Loucy (cell line): ENCODE results near the gene COX7A2.
A peak's percentile ranks its signal among the peaks of the same experiment; 100 is the strongest.

Source experiments
- H2AFZ ChIP-seq: fragments of 200-600 bp; sonication (generic); 2 replicates; pipeline ENCODE4 v1.6.0; 2016; ENCODE audit warnings: antibody characterized with exemption, mild to moderate bottlenecking, low read length, moderate library complexity
- H3F3A ChIP-seq: fragments of 200-600 bp; 2 replicates; pipeline ENCODE4 v1.6.0; 2016; ENCODE audit warnings: antibody characterized with exemption, low read depth, mild to moderate bottlenecking
- H3K27me3 ChIP-seq: fragments of 200-600 bp; sonication (generic); 2 replicates; pipeline ENCODE4 v1.6.1; 2014; ENCODE audit warnings: low read length, mild to moderate bottlenecking; ENCODE audit not compliant: insufficient read depth, poor library complexity, severe bottlenecking
- H3K36me3 ChIP-seq: fragments of 200-600 bp; sonication (generic); 2 replicates; pipeline ENCODE4 v1.6.1; 2016; ENCODE audit warnings: low read length; ENCODE audit not compliant: insufficient read depth
- H3K4me1 ChIP-seq: fragments of 200-600 bp; sonication (generic); 2 replicates; pipeline ENCODE4 v1.5.1; 2014; ENCODE audit warnings: low read length, mild to moderate bottlenecking; ENCODE audit not compliant: insufficient read depth, poor library complexity, severe bottlenecking
- H3K4me2 ChIP-seq: fragments of 200-600 bp; sonication (generic); 2 replicates; pipeline ENCODE4 v1.6.0; 2014; ENCODE audit warnings: antibody characterized with exemption, low read length, low read depth, mild to moderate bottlenecking; ENCODE audit not compliant: poor library complexity, severe bottlenecking
- H3K4me3 ChIP-seq: fragments of 200-600 bp; sonication (generic); 2 replicates; pipeline ENCODE4 v1.5.1; 2014; ENCODE audit warnings: low read length, mild to moderate bottlenecking, mixed read lengths; ENCODE audit not compliant: poor library complexity, severe bottlenecking
- H3K79me2 ChIP-seq: fragments of 200-600 bp; sonication (generic); 2 replicates; pipeline ENCODE4 v1.6.1; 2014; ENCODE audit warnings: low read length; ENCODE audit not compliant: insufficient read depth
- H3K9ac ChIP-seq: fragments of 200-600 bp; sonication (generic); 2 replicates; pipeline ENCODE4 v1.6.0; 2014; ENCODE audit warnings: mild to moderate bottlenecking, low read depth, low read length, moderate library complexity; ENCODE audit not compliant: poor library complexity, severe bottlenecking
- H3K9me2 ChIP-seq: fragments of 200-600 bp; sonication (generic); replicated peaks from 2 replicates; pipeline ENCODE4 v1.6.1; 2016; ENCODE audit warnings: low read depth, low read length, mixed read lengths
- H3K9me3 ChIP-seq: fragments of 200-600 bp; sonication (generic); 2 replicates; pipeline ENCODE4 v1.6.1; 2014; ENCODE audit warnings: mild to moderate bottlenecking, antibody characterized with exemption, low read length, low read depth; ENCODE audit not compliant: insufficient read depth
- H4K20me1 ChIP-seq: fragments of 200-600 bp; sonication (generic); 2 replicates; pipeline ENCODE4 v1.6.0; 2014; ENCODE audit warnings: antibody characterized with exemption, low read length, mild to moderate bottlenecking; ENCODE audit not compliant: insufficient read depth, poor library complexity, severe bottlenecking
- CTCF ChIP-seq: fragments of 200-600 bp; sonication (generic); conservative IDR thresholded peaks from 2 replicates; pipeline ENCODE4 v1.5.1; 2014; ENCODE audit warnings: mild to moderate bottlenecking, antibody characterized with exemption, low read length
- EZH2phosphoT487 ChIP-seq: fragments of 200-600 bp; IDR thresholded peaks from 2 replicates; pipeline ENCODE4 v1.6.1; 2018; ENCODE audit warnings: antibody characterized with exemption, mild to moderate bottlenecking, moderate library complexity, borderline replicate concordance

COX7A2 gene

GRCh38 chr6:75281653-75282052 lies 38.1 kb upstream of the COX7A2 start:
- Histone ChIP-seq H3F3A (no peaks in the 10 kb centered on the region), H2AFZ (no peak overlapping the region), H3K79me2 (peaks cover 93% of the 10 kb centered on the region), H3K4me1 (peaks cover 55% of the 10 kb centered on the region), H3K27me3 (no peaks in the 10 kb centered on the region), H4K20me1 (peaks cover 76% of the 10 kb centered on the region), H3K4me2 (peak overlapping the region; percentile 74), H3K9me2 (no peaks in the 10 kb centered on the region), H3K4me3 (peak overlapping the region; percentile 92), H3K36me3 (no peaks in the 10 kb centered on the region), H3K9me3 (no peaks in the 10 kb centered on the region), H3K9ac (peak overlapping the region; percentile 87)
- no peak for TF ChIP-seq CTCF
- no peak for TF ChIP-seq EZH2phosphoT487

DNA sequence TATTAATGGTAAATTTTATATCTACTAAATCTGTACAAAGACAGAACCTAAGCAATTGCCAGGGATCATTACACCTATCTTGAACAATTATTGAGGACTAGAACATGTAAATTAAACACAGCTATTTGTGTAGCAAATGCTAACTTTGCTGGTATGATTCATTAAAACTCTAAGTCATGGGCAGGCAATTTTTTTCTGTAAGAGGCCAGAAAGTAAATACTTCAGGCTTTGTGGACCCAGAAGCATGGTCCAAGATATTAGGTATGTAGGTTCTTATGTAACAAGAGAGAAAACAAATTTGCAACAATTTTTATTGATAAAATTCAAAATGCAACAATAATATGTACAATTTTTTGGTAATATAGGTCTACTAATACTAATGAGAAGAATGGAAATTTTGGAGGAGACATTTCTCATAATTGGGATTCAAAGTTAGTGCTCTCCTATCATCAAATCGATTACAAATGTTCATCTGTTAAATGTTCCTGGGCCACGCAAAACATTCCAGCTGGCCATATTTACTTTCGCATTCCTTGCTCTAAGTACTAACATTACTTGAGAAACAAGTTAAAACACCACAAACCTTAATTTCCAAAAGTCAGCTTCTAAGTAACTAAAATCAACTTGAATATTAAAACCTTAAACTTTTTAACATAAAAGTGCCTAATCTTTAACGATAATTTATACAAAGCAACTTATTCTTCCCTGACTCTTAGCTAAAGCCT lies 36.7 kb upstream of the COX7A2 start:
- Histone ChIP-seq H4K20me1 (peaks cover 83% of the 10 kb centered on the region), H3K36me3 (no peaks in the 10 kb centered on the region), H3K4me1 (peaks cover 56% of the 10 kb centered on the region), H3K9me3 (no peaks in the 10 kb centered on the region), H3K9ac (peak overlapping the region; percentile 87), H3K27me3 (no peaks in the 10 kb centered on the region), H3K79me2 (peaks cover 95% of the 10 kb centered on the region), H3F3A (no peaks in the 10 kb centered on the region), H3K4me3 (peak overlapping the region; percentile 92), H3K9me2 (no peaks in the 10 kb centered on the region), H3K4me2 (peak overlapping the region; percentile 74), H2AFZ (no peak overlapping the region)
- TF ChIP-seq CTCF: no peak
- no peak for TF ChIP-seq EZH2phosphoT487

GRCh38 chr6:75279418-75279817 lies 35.8 kb upstream of the COX7A2 start:
- Histone ChIP-seq H4K20me1 (peaks cover 84% of the 10 kb centered on the region), H3K4me2 (peak overlapping the region; percentile 74), H3K9ac (peak overlapping the region; percentile 87), H3K9me3 (no peaks in the 10 kb centered on the region), H3K4me1 (peaks cover 58% of the 10 kb centered on the region), H3K27me3 (no peaks in the 10 kb centered on the region), H3F3A (no peaks in the 10 kb centered on the region), H3K36me3 (no peaks in the 10 kb centered on the region), H3K9me2 (no peaks in the 10 kb centered on the region), H3K79me2 (peaks cover 97% of the 10 kb centered on the region), H2AFZ (no peak overlapping the region), H3K4me3 (peak overlapping the region; percentile 92)
- TF ChIP-seq CTCF: no peak
- no peak for TF ChIP-seq EZH2phosphoT487
